Myocyte (in vitro differentiated cells): ENCODE measurements around the gene SRXN1. TPM values are rescaled to one million over a fixed set of nuclear protein-coding genes. Genes with fewer than 3 reads are reported as not detected.
"Not testable (repeated sequence)": the region's sequence is repeated elsewhere in the genome, so short reads cannot be mapped to it uniquely, and the experiment has no call there.

ENCODE experiments used
- DNase-seq: peaks from one replicate; pipeline ENCODE4 v3.0.0-alpha.2; 2012; ENCODE audit warnings: low read depth
- polyA plus RNA-seq: library from polyadenylated mRNA; unstranded; fragments of >200 nt; gene quantifications from one replicate; pipeline ENCODE4 v1.2.1, GENCODE V29; 2012; ENCODE audit warnings: missing spikeins
- total RNA-seq: library from RNA; depleted of rRNA; stranded (reverse); fragments of >200 nt; gene quantifications from 2 replicates; pipeline ENCODE4 v1.2.3, GENCODE V29; 2014

Gene SRXN1
- 23.6 and 34.6 TPM in 2 replicates for total RNA-seq
- polyA plus RNA-seq = 43.5 TPM

- DNase-seq = peak; percentile 90
These were observed at the start of gene SRXN1 for GRCh38 chr20:653110-653589. Gene SRXN1 (minus strand): TSS chr20:653200. CDS start chr20:653185, 15 bp downstream.

GRCh38 chr20:701401-702129, 48.6 kb upstream of the SRXN1 start:
- peak; percentile 22 for DNase-seq

- no peak for DNase-seq
These were observed 46.9 kb upstream of the SRXN1 start for GRCh38 chr20:699811-700338.

- DNase-seq = no peak
These were observed 46.3 kb upstream of the SRXN1 start for GRCh38 chr20:699342-699741.

GRCh38 chr20:698276-698675, 45.3 kb upstream of the SRXN1 start:
- DNase-seq = no peak

DNA sequence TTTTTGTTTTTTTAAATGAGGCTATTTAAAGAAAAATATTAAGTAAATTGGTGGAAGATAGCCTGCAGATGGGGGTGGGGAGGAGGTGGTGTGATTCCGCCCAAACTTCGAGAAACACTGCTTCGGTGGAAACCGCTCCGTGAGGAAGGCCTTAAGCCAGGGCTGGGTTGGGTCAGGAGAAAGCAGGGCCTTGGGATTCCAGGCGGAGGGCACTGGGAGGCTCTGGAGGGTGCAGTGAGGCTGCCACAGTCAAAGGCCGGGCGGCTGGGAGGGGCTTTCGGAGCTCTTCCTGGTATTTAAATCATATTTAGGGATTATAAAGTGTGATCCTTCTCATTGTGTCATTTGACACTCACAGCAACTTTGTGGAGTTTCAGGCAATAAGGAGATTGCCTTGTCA, 44.8 kb upstream of the SRXN1 start:
- no peak for DNase-seq

- no peak for DNase-seq
These were observed 42.3 kb upstream of the SRXN1 start for GRCh38 chr20:695165-695866.

DNA sequence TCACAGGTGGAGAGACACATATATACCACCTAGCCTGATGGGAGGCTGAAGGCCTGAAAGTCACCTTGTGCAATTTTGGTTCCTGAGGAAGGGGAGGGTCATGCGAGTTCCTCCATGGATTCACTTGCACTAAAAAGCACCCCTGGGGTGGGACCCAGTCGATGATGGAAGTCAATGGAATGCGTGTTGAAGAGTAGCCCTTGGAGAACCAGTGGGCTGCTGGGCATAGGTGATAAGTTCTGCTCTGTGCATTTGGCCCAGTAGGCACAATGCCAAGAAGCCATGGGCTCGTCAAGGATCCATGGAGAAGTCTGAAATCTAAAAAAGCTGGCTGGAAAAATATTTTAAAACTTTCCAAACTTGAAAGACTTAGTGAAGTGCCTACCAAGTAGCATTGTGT, 41.5 kb upstream of the SRXN1 start:
- no peak for DNase-seq

- not testable (repeated sequence) for DNase-seq
These were observed 40.8 kb upstream of the SRXN1 start for GRCh38 chr20:693786-694185.

GRCh38 chr20:692044-692443, 39.0 kb upstream of the SRXN1 start:
- DNase-seq = no peak

GRCh38 chr20:689947-690346, 36.9 kb upstream of the SRXN1 start:
- DNase-seq = no peak

- no peak for DNase-seq
These were observed 36.3 kb upstream of the SRXN1 start for GRCh38 chr20:689348-689747.

DNA sequence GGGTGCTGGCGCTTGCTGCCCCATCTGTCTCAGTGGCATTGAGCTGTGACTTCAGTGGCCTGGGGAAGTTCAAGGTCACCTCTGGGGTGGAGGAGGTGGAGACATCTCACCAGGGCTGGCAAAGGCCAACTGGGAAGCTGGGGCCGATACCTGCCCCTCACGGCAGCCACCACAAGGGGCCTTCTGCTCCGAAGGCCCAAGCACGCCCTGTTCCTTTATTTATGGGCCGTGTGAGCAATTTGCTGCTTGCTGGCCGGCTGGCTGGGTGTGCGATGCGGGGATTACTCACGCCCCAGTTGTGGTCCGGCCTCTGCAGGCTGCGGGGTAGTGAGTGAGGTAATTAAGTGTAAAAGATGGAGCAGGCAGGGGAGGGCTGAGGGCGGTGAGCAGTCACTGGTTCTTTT, 35.8 kb upstream of the SRXN1 start:
- DNase-seq = peak; percentile 6

- no peak for DNase-seq
These were observed 34.6 kb upstream of the SRXN1 start for GRCh38 chr20:687468-688203.

DNA sequence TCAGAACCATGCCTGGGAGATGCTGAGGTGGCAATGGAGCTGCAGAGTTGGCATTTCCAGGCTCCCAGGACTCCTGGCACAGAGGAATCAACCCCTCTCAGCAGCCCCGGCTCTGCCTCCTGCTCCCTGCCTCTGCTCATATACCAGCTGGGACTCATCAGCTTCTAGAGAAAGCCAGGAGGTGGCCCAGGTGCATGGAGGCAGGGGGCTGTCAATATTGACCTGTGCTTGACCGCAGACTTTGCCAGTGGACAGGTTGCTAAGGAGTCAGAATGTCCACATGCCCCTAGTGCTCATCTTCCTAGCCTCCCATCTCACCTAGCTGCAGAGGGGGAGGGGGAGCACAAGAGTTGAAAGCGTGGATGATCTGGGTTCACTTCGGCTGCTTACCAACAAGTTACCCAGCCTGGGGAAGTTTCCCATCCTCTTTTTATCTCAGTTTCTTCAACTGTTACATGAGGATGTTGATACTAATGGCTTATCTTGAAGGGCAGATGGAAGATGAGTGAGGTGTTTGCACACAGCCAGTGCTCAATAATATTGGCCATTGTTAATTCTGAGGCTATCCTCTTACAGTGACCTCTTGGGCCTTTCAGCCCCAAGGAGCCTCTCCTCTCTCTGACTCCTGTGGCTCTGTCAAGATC, 31.8 kb upstream of the SRXN1 start:
- no peak for DNase-seq

DNA sequence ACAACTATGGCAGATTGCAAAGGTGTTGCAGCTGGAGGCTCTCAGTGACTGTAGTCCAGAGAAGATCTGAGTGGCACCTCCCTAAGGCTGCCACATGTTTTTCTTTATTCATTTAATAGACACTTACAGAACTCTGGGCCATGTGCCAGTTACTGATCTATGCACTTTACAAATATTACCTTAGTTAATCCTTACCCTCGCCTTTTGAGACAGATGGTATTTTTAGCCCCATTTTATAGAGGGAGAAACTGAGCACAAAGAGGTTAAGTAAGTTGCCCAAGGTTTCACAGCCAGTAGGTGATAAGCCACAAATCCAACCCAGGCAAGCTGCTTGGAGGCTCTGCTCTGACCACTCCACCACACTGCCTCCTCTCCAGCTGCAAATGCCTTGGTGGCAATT, 29.1 kb upstream of the SRXN1 start:
- DNase-seq = no peak

GRCh38 chr20:680638-681187, 27.7 kb upstream of the SRXN1 start:
- no peak for DNase-seq

DNA sequence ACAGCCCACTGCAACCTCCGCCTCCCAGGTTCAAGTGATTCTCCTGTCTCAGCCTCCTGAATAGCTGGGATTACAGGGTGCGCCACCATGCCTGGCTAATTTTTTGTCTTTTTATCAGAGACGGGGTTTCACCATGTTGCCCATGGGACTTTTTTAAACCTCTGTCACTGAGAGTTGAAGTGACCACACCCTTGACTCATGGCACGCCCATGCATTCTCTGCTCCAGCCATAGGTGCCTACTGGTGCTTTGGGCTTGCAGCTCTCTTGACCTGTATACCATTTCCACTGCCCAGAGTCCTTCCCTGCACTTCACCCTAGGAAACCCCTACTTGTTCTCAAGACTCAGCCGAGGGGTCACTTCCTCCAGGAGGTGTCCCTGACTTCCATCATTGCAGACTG, 25.0 kb upstream of the SRXN1 start:
- DNase-seq = no peak

GRCh38 chr20:676967-677366, 24.0 kb upstream of the SRXN1 start:
- DNase-seq = no peak

- no peak for DNase-seq
These were observed 23.4 kb upstream of the SRXN1 start for GRCh38 chr20:676315-676937.
